NK-92 (cell line): ENCODE data around the gene CLBA1.
A peak's percentile ranks its signal among the peaks of the same experiment; 100 is the strongest.

Source experiments
- DNase-seq: peaks from one replicate; lab custom pipeline; 2025; ENCODE audit not compliant: unreplicated experiment; lab: John Stamatoyannopoulos, UW

The CLBA1 gene

GRCh38 chr14:105005329-105005928 lies 19.8 kb downstream of the CLBA1 start:
- DNase-seq: no peak

DNA sequence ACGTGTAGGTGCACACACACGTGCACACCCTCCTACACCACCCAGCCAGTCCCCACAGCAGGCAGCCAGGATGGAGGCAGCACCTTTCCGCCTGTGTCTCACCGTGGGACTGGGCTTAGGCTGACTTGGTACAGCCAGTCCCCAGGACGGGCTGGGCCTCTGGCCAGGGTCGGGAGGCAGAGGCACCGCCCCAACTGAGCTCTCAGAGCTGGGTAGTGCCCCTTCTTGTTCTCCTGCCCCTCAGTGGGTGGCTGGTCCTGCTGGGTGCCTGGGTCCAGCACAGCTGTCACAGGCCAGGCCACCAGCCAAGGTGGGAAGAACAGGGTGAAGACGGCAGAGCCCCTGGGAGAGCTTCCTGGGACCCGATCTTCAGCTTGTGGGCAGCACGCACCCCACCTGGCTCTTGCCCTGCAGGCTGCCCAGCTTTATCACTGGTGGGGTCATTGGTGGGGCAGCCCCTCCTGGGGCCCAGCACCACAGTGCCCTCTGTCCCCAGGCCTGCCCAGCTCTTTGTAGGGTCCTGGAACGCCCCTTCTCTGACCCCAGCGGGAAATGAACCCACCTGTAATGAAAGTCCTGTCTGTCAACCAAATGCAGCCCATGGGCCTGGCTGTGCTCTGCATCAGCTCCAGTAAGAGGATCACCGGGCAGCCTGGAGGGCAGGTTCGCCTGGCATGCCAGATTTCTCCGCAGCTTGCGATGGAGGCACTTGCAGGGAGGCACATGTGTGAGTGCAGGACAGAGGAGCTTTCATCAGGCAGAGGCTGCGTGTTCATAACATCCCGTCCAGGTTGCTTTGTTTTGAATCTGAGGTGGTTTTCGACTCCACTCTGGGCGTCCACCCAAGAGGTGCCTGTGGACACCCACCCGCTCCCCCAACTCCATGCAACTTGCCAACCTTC lies 20.6 kb downstream of the CLBA1 start:
- no peak for DNase-seq

DNA sequence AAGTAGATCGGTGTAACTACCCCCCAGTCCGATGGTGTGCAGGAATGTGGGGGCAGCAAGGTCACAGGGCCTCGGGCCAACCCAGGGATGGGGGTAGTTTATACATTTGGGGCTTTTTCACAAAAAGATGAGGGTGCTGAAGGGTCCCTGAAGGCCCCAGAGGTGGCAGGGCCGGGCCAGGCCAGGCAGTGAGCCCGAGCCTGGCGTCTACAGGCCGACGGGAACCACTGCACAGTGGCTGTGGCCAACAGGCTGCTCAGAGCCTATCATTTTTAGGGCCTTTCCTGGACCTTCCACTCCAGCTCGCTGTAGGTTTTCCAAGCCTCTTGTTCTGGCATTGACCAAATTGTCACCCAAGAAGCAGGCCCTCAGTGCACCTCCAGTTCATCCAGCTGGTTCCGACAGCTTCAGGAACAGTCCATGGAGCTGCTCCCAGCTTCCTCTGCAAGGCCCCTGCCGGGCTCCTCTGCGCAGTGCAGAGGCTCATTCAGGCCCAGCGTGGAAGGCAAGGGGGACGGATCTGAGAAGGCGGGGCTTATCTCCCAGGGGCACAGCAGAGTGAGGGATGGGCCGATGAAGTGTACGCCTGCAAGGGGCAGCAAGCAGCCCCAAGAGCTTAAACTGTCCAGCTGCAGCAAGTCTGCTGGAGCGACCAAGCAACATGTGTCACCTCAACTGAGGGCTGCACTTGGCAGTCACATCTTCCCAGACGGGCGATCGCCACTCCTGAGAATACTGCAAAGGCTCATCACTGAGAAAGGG lies 21.4 kb downstream of the CLBA1 start:
- DNase-seq: no peak

DNA sequence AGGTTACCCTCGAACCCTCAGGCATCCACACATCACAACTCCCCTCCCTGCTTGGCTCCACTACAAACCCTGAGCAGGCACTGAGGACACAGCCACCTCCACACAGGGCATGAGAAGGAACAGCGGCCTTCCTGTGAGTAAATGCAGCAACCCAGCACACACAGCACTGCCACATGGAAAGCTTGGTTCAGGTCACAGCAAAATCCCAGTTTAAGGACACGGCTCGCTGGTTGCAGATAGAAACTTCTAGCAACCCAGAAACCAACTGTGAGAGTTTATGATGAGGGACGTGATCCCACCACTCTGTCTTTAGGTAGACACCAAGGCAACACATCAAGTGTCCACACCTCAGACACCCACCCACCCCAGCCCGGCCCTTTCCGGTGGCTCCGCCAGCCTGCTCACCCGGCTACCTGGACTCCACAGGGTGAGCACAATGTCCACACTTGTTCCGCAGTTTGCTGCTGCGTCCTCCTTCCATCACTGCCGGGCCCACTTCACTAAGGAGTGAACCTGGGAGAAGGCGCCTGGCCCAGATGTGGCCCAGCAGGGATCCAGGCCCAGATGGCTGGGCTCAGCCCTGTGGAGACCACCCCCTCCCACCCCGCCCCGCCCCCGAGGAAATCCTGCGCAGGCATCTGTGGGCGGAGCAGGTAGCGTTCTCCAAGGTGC lies 22.1 kb downstream of the CLBA1 start:
- no peak for DNase-seq

- no peak for DNase-seq
Measured at GRCh38 chr14:105010106-105010505, 24.5 kb downstream of the CLBA1 start.

DNA sequence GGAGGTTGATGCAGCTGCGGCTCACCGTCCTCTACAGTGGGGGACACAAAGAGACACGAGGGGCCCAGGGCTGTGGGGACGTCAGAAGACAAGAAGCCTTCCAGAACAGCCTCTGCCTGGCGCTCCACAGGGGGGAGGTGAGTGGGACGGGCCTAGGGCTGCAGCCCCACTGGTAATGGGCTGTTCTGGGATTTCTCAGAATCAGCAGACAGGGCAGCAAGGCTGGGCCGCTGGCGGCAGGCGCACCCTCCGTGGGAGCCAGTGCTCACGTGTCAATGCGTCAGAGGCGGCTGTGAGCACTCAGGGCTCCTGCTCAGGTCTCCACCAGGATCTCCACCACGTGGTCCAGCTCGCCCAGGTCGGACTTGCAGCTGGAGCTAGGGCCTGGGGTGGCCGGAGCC lies 25.3 kb downstream of the CLBA1 start:
- DNase-seq: no peak

- no peak for DNase-seq
Measured at GRCh38 chr14:105011312-105011990, 25.9 kb downstream of the CLBA1 start.

- DNase-seq: no peak
Measured at GRCh38 chr14:105012171-105012985, 26.8 kb downstream of the CLBA1 start.

DNA sequence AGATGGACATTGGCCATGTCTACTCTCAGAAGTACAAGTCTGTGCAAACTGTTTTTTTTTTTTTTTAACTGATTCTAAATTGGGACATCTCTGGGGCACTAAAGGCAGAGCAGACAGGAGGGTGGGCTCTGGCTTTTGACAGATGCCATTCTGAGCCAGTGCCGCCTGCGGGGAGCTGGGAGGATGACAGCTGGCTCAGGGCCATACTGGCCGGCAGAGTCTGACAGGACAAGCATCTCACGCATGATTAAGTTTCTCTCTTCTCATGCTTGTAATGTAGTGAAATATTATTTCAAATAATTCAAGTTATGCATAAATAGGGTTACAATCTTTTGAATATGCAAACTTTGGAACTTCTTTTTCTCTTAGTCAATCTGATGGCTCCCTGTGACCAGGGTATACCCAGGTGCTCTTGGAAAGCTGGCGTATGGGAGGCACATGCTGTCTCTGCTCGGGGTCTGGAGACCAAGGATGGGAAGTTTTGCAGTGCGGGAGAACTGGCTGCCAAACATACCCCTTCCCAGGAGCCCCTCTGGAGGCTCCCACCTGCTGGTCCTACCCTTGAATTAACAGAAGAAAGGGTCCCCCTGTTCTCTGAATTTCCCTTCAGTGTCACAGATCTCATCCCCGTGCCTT lies 27.7 kb downstream of the CLBA1 start:
- no peak for DNase-seq

DNA sequence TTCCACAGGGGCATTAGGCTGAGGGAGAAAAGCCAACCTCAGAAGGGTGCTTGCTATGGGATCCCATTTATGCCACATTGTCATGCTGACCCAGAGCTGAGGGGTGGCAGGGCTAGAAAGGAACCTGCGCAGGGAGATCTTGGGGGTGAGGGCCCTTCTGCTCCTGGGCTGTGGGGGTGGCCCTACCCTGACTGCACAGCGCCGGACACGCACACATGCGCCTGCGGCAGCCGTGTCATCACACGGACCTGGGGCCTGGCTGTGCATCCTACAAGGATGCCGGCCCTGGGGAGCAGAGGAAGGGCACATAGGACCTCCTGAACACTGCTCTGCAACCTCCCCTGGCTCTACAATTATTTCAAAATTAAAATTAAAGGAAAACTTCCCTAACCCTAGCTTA lies 28.4 kb downstream of the CLBA1 start:
- DNase-seq: no peak

- DNase-seq: no peak
Measured at GRCh38 chr14:105014631-105015030, 29.0 kb downstream of the CLBA1 start.

DNA sequence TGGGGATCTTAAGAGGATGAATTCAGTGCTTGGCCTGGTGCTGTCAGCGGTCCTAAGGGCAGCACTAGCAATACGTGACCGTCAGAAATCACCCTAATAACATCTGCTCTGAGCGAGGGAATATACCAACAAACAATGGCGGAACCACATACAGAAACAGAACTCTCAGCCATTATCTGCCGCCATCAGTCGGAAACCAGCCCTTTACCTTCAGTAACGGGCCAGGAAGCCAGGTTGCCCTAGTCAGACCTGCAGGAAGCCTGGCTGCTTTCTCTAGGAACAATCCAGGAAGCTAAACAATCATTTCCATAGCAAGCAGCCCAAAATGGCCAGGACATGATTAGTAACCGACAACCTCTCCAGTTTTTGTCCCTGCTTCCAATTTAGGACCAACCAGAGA lies 29.7 kb downstream of the CLBA1 start:
- no peak for DNase-seq

- DNase-seq: no peak
Measured at GRCh38 chr14:105015905-105016304, 30.3 kb downstream of the CLBA1 start.

DNA sequence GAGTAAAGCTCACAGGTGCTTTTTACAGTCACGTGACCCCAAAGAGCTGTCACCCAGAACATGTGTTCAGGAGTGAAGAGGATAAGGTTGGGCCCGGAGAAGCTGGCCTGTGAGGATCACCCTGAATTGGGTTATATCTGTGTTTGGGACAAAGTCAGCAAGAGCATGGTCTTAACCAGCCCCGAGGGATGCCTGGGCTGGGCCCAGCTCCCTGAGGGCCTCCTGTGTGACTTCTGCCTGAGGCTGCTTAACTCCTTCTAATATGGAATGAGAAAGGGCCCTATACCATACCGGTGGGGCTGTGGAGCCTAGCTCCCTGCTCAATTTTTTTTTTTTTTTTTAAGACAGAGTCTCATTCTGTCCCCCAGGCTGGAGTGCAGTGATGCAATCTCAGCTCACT lies 32.8 kb downstream of the CLBA1 start:
- no peak for DNase-seq

DNA sequence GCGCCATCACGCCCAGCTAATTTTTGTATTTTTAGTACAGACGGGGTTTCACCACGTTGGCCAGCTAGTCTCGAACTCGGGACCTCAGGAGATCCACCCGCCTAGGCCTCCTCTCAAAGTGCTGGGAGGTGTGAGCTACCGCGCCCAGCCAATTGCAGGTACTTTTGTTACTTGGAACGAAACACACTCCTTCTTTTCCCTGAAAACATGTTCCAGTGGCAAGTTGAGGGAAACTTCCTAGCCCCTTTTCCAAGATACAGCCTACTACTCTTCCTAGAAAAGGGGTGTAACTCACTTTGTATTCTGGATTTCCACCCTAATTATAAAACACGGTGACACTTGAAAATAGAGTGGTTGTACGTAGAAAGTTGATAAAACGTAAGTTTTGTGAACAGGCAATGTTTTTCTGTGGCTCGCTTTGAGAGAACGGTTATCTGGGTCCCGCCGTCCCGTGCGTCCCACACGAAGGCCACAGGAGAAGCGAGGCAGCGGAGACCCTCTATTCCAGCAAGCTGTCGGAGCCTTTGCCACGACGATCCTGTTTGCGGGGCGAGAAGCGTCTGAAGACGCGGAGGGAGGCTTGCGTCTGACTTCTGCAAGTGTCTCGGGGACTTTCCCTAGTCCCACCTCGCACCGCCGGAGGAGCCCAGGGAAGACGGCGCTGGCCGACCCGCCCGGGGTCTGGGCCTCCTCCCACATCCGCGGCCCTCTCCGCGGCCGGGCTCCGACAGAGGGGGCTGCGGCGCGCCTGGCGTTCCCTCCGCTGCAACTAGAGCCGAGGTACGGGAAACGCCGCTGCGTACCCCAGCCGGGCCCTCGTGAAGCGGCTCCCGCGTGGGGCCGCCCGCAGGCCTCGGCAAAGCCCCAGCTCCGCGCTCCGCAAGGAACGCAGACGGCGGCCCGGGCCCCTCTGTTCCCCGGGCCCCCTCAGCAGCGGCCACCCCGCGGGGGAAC lies 34.5 kb downstream of the CLBA1 start:
- DNase-seq: no peak

GRCh38 chr14:105020815-105021655 lies 35.4 kb downstream of the CLBA1 start, which contains the start of gene CDCA4:
Gene CDCA4 (minus strand): TSS chr14:105021083. CDS start chr14:105011929, 9,154 bp downstream.
- DNase-seq: peak; percentile 83

- DNase-seq: no peak
Measured at GRCh38 chr14:105021656-105022275, 36.2 kb downstream of the CLBA1 start.
